Stomach (tissue), 4 donors: ENCODE measurements around the gene PYM1.

ENCODE experiments used
- CTCF ChIP-seq, 7 experiments: fragments of 450-650 bp in 4 of 7; fragments of 200-600 bp in 3 of 7; sonication (generic) in 3 of 7; IDR thresholded peaks; one replicate each; pipeline ENCODE4 v1.5.1; 2016 to 2019; ENCODE audit warnings: antibody characterized with exemption in 7 of 7, control low read depth in 2 of 7, mild to moderate bottlenecking in 1 of 7
- POLR2A ChIP-seq, 4 donors: fragments of 450-650 bp; IDR thresholded peaks; one replicate each; pipeline ENCODE4 v1.6.1; 2016; ENCODE audit warnings: antibody characterized with exemption in 4 of 4, control low read depth in 2 of 4, mild to moderate bottlenecking in 1 of 4, moderate library complexity in 1 of 4

- peak in 5 of 7 experiments; percentile 55 to 69 (median 60) for TF ChIP-seq CTCF (IDR thresholded peaks at IDR 0.05)
- TF ChIP-seq POLR2A (IDR thresholded peaks at IDR 0.05), result no peak
These were observed 731 bp downstream of the PYM1 start for GRCh38 chr12:55926738-55927587.
